GM23338 (cell line): ENCODE measurements around the gene SND1. TPM values are rescaled to one million over a fixed set of nuclear protein-coding genes. Genes with fewer than 3 reads are reported as not detected.

Experiments used
- ATAC-seq: fragments of 200-7000 bp; cut with Tn5 transposase; 3 replicates; pipeline ENCODE4 v1.9.1; 2020
- DNase-seq: peaks from one replicate; pipeline ENCODE4 v3.0.0-alpha.2; 2015; ENCODE audit warnings: low spot score
- H2AFZ ChIP-seq: fragments of 200-600 bp; sonication (generic); 2 replicates; pipeline ENCODE4 v1.8.0; 2016; ENCODE audit warnings: antibody characterized with exemption, mild to moderate bottlenecking, moderate library complexity
- H3F3A ChIP-seq: fragments of 200-600 bp; sonication (generic); replicated peaks from 2 replicates; pipeline ENCODE4 v1.8.0; 2017; ENCODE audit warnings: antibody characterized with exemption, mixed run types, low read depth
- H3K27ac ChIP-seq: fragments of 200-600 bp; sonication (generic); 2 replicates; pipeline ENCODE4 v1.6.1; 2016; ENCODE audit warnings: low read depth
- H3K27me3 ChIP-seq: fragments of 200-600 bp; sonication (generic); 2 replicates; pipeline ENCODE4 v1.8.0; 2016; ENCODE audit warnings: mild to moderate bottlenecking, mixed run types, moderate library complexity; ENCODE audit not compliant: insufficient read depth
- H3K36me3 ChIP-seq: fragments of 200-600 bp; sonication (generic); 2 replicates; pipeline ENCODE4 v1.8.0; 2016; ENCODE audit warnings: mild to moderate bottlenecking; ENCODE audit not compliant: insufficient read depth
- H3K4me1 ChIP-seq: fragments of 200-600 bp; sonication (generic); 2 replicates; pipeline ENCODE4 v1.8.0; 2016; ENCODE audit warnings: mild to moderate bottlenecking, moderate library complexity; ENCODE audit not compliant: insufficient read depth
- H3K4me2 ChIP-seq: fragments of 200-600 bp; sonication (generic); 2 replicates; pipeline ENCODE4 v1.7.1; 2017; ENCODE audit warnings: mixed run types
- H3K4me3 ChIP-seq: fragments of 200-600 bp; sonication (generic); 2 replicates; pipeline ENCODE4 v1.6.1; 2016; ENCODE audit warnings: mixed run types
- H3K79me2 ChIP-seq: fragments of 200-600 bp; sonication (generic); replicated peaks from 2 replicates; pipeline ENCODE4 v1.8.0; 2017; ENCODE audit warnings: mild to moderate bottlenecking; ENCODE audit not compliant: insufficient read depth
- H3K9me2 ChIP-seq: fragments of 200-600 bp; sonication (generic); 2 replicates; pipeline ENCODE4 v1.8.0; 2017; ENCODE audit not compliant: insufficient read depth
- H4K20me1 ChIP-seq: fragments of 200-600 bp; sonication (generic); replicated peaks from 2 replicates; pipeline ENCODE4 v1.8.0; 2017; ENCODE audit warnings: mild to moderate bottlenecking; ENCODE audit not compliant: insufficient read depth
- H3K27ac Mint-ChIP-seq: 2 replicates; pipeline ENCODE4 v1.8.0; 2020; ENCODE audit warnings: inconsistent platforms, mild to moderate bottlenecking, moderate library complexity, mixed read lengths
- H3K27me3 Mint-ChIP-seq: 3 replicates; pipeline ENCODE4 v1.8.0; 2022; ENCODE audit warnings: low read depth, mild to moderate bottlenecking, moderate library complexity, mixed read lengths, inconsistent platforms; ENCODE audit not compliant: insufficient read depth, poor library complexity
- H3K36me3 Mint-ChIP-seq: 3 replicates; pipeline ENCODE4 v1.8.0; 2021; ENCODE audit warnings: low read depth, mild to moderate bottlenecking, inconsistent platforms, moderate library complexity, mixed read lengths
- H3K4me1 Mint-ChIP-seq: 3 replicates; pipeline ENCODE4 v1.8.0; 2020; ENCODE audit warnings: mild to moderate bottlenecking, inconsistent platforms, mixed read lengths
- H3K4me3 Mint-ChIP-seq: 3 replicates; pipeline ENCODE4 v1.8.0; 2021; ENCODE audit warnings: moderate library complexity, mild to moderate bottlenecking, inconsistent platforms, mixed read lengths
- H3K9me3 Mint-ChIP-seq: 3 replicates; pipeline ENCODE4 v1.8.0; 2020; ENCODE audit warnings: moderate library complexity, mild to moderate bottlenecking, inconsistent platforms, mixed read lengths
- CREB1 ChIP-seq: fragments of 250-450 bp; sonication (Bioruptor Pico); IDR thresholded peaks from 2 replicates; pipeline ENCODE4 v1.5.0; 2020; ENCODE audit warnings: low read depth, mild to moderate bottlenecking, moderate library complexity
- EZH2phosphoT487 ChIP-seq: fragments of 200-600 bp; sonication (generic); IDR thresholded peaks from one replicate; pipeline ENCODE4 v1.8.1; 2018; ENCODE audit warnings: antibody characterized with exemption; ENCODE audit not compliant: unreplicated experiment
- NANOG ChIP-seq: IDR thresholded peaks from 2 replicates; pipeline ENCODE4 v1.6.1; 2016; ENCODE audit warnings: antibody characterized with exemption, borderline replicate concordance
- POLR2AphosphoS5 ChIP-seq: IDR thresholded peaks from 2 replicates; pipeline ENCODE4 v1.6.1; 2016; ENCODE audit warnings: antibody characterized with exemption, low read depth
- ZNF114 ChIP-seq: fragments of 250-450 bp; sonication (Bioruptor Pico); IDR thresholded peaks from 2 replicates; pipeline ENCODE4 v1.5.0; 2020; ENCODE audit warnings: mild to moderate bottlenecking, moderate library complexity
- ZNF331 ChIP-seq: fragments of 250-450 bp; sonication (Bioruptor Pico); IDR thresholded peaks from 2 replicates; pipeline ENCODE4 v1.5.0; 2020; ENCODE audit warnings: low read depth, mild to moderate bottlenecking, moderate library complexity
- polyA plus RNA-seq: library from polyadenylated mRNA; unstranded; fragments of >200 nt; fragmentation: Nextera tagmentation; extraction: Ambion mirVana; gene quantifications from 2 replicates; pipeline ENCODE4 v1.2.1, GENCODE V29; 2016
- total RNA-seq: library from RNA; depleted of rRNA; stranded (reverse); fragments of >200 nt; shearing (Covaris generic); gene quantifications from 2 replicates; pipeline ENCODE4 v1.2.3, GENCODE V29; 2014
- TF ChIP-seq, protein P1 (sequence below): fragments of 250-450 bp; sonication (Bioruptor Pico); IDR thresholded peaks from 2 replicates; pipeline ENCODE4 v1.5.0; 2020; ENCODE audit warnings: mild to moderate bottlenecking, moderate library complexity
- TF ChIP-seq, protein P2 (sequence below): IDR thresholded peaks from one replicate; pipeline ENCODE4 v1.6.1; 2018; ENCODE audit warnings: antibody characterized with exemption; ENCODE audit not compliant: unreplicated experiment

Gene SND1
- total and polyA plus RNA-seq, 2 experiments from 2014 or later = 107 to 254 TPM

DNA sequence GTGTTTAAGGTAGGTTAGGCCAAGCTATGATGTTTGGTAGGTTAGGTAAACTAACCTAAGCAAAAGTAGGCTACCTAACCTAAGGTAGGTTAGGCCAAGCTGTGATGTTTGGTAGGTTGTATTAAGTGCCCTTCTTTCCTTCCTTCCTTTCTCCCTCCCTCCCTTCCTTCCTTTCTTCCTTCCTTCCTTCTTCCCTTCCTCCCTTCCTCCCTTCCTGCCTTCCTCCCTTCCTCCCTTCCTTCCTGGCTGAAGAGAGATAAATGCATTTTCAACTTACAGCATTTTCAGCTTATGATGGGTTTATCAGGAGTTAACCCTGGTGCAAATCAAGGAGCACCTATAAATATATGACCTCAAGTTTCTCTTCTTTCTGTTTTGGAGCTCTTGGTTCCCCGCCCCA is 56.2 kb downstream of the SND1 start:
- H3K4me1 ChIP-seq = no peaks in the 10 kb centered on the region
- H3K27me3 ChIP-seq = no peaks in the 10 kb centered on the region
- peaks cover 26% of the 10 kb centered on the region for H4K20me1 ChIP-seq
- H3K9me2 ChIP-seq = no peaks in the 10 kb centered on the region
- H3K9me3 Mint-ChIP-seq = no peaks in the 10 kb centered on the region; the same call in 2 of the 3 replicates
- no peak overlapping the region for H3K27ac Mint-ChIP-seq
- no peaks in the 10 kb centered on the region for H3K27me3 Mint-ChIP-seq
- 0 out of 3 replicates have a peak, but pooled peaks cover 4% of the 10 kb centered on the region for H3K4me1 Mint-ChIP-seq
- no peak overlapping the region for H3K4me3 ChIP-seq
- TF ChIP-seq POLR2AphosphoS5 (no peak), ZNF114 (CRISPR knock-in tag) (no peak), ZNF331 (CRISPR knock-in tag) (no peak), NANOG (no peak), EZH2phosphoT487 (no peak), CREB1 (no peak)
- TF ChIP-seq, protein P1, sequence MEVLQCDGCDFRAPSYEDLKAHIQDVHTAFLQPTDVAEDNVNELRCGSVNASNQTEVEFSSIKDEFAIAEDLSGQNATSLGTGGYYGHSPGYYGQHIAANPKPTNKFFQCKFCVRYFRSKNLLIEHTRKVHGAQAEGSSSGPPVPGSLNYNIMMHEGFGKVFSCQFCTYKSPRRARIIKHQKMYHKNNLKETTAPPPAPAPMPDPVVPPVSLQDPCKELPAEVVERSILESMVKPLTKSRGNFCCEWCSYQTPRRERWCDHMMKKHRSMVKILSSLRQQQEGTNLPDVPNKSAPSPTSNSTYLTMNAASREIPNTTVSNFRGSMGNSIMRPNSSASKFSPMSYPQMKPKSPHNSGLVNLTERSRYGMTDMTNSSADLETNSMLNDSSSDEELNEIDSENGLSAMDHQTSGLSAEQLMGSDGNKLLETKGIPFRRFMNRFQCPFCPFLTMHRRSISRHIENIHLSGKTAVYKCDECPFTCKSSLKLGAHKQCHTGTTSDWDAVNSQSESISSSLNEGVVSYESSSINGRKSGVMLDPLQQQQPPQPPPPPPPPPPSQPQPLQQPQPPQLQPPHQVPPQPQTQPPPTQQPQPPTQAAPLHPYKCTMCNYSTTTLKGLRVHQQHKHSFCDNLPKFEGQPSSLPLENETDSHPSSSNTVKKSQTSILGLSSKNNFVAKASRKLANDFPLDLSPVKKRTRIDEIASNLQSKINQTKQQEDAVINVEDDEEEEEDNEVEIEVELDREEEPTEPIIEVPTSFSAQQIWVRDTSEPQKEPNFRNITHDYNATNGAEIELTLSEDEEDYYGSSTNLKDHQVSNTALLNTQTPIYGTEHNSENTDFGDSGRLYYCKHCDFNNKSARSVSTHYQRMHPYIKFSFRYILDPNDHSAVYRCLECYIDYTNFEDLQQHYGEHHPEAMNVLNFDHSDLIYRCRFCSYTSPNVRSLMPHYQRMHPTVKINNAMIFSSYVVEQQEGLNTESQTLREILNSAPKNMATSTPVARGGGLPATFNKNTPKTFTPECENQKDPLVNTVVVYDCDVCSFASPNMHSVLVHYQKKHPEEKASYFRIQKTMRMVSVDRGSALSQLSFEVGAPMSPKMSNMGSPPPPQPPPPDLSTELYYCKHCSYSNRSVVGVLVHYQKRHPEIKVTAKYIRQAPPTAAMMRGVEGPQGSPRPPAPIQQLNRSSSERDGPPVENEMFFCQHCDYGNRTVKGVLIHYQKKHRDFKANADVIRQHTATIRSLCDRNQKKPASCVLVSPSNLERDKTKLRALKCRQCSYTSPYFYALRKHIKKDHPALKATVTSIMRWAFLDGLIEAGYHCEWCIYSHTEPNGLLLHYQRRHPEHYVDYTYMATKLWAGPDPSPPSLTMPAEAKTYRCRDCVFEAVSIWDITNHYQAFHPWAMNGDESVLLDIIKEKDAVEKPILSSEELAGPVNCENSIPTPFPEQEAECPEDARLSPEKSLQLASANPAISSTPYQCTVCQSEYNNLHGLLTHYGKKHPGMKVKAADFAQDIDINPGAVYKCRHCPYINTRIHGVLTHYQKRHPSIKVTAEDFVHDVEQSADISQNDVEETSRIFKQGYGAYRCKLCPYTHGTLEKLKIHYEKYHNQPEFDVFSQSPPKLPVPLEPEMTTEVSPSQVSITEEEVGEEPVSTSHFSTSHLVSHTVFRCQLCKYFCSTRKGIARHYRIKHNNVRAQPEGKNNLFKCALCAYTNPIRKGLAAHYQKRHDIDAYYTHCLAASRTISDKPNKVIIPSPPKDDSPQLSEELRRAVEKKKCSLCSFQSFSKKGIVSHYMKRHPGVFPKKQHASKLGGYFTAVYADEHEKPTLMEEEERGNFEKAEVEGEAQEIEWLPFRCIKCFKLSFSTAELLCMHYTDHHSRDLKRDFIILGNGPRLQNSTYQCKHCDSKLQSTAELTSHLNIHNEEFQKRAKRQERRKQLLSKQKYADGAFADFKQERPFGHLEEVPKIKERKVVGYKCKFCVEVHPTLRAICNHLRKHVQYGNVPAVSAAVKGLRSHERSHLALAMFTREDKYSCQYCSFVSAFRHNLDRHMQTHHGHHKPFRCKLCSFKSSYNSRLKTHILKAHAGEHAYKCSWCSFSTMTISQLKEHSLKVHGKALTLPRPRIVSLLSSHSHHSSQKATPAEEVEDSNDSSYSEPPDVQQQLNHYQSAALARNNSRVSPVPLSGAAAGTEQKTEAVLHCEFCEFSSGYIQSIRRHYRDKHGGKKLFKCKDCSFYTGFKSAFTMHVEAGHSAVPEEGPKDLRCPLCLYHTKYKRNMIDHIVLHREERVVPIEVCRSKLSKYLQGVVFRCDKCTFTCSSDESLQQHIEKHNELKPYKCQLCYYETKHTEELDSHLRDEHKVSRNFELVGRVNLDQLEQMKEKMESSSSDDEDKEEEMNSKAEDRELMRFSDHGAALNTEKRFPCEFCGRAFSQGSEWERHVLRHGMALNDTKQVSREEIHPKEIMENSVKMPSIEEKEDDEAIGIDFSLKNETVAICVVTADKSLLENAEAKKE (CRISPR knock-in tag) = no peak
- TF ChIP-seq, protein P2, sequence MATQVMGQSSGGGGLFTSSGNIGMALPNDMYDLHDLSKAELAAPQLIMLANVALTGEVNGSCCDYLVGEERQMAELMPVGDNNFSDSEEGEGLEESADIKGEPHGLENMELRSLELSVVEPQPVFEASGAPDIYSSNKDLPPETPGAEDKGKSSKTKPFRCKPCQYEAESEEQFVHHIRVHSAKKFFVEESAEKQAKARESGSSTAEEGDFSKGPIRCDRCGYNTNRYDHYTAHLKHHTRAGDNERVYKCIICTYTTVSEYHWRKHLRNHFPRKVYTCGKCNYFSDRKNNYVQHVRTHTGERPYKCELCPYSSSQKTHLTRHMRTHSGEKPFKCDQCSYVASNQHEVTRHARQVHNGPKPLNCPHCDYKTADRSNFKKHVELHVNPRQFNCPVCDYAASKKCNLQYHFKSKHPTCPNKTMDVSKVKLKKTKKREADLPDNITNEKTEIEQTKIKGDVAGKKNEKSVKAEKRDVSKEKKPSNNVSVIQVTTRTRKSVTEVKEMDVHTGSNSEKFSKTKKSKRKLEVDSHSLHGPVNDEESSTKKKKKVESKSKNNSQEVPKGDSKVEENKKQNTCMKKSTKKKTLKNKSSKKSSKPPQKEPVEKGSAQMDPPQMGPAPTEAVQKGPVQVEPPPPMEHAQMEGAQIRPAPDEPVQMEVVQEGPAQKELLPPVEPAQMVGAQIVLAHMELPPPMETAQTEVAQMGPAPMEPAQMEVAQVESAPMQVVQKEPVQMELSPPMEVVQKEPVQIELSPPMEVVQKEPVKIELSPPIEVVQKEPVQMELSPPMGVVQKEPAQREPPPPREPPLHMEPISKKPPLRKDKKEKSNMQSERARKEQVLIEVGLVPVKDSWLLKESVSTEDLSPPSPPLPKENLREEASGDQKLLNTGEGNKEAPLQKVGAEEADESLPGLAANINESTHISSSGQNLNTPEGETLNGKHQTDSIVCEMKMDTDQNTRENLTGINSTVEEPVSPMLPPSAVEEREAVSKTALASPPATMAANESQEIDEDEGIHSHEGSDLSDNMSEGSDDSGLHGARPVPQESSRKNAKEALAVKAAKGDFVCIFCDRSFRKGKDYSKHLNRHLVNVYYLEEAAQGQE = no peak
- no peak overlapping the region for H3K4me3 Mint-ChIP-seq
- DNase-seq (no peak), ATAC-seq (no peak)
- peaks cover 80% of the 10 kb centered on the region for H3K36me3 Mint-ChIP-seq
- H3K27ac ChIP-seq = no peak overlapping the region
- no peak overlapping the region for H2AFZ ChIP-seq
- 0 out of 2 replicates have a peak, but pooled peaks cover 8% of the 10 kb centered on the region for H3F3A ChIP-seq
- peaks cover 54% of the 10 kb centered on the region for H3K79me2 ChIP-seq
- peaks cover 36% of the 10 kb centered on the region for H3K36me3 ChIP-seq
- H3K4me2 ChIP-seq = no peak overlapping the region
